ENCODE results near the gene ICA1. TPM values are rescaled to one million over a fixed set of nuclear protein-coding genes. Genes with fewer than 3 reads are reported as not detected.

ICA1 gene
- total and polyA plus RNA-seq, 2 of the 4 experiments (the other 2 are of a cell fraction), result not detected

GRCh38 chr7:8212638-8213037 is 49.3 kb downstream of the ICA1 start:
- no peak overlapping the region for H3K23ac ChIP-seq (ENCODE audit: low read depth, low read length)
- no peak overlapping the region for H4K91ac ChIP-seq (ENCODE audit: insufficient read depth, low read depth, low read length)
- no peak overlapping the region for H2AK5ac ChIP-seq (ENCODE audit: low read depth, low read length)
- no TSS peak for BruUV-seq (replicated peaks)
- no peaks in the 10 kb centered on the region for H3K9me1 ChIP-seq (ENCODE audit: insufficient read depth, low read length)
- no peaks in the 10 kb centered on the region for H3K9me3 ChIP-seq (ENCODE audit: control insufficient read depth, insufficient read depth, low read length)
- TF ChIP-seq CEBPB (IDR thresholded peaks at IDR 0.05; ENCODE audit: low read depth, low read length) (no peak), SMC3 (IDR thresholded peaks at IDR 0.05; ENCODE audit: low read depth, low read length) (no peak), NFE2L2 (IDR thresholded peaks at IDR 0.05; ENCODE audit: low read depth, low read length) (no peak), RFX5 (IDR thresholded peaks at IDR 0.05; ENCODE audit: low read depth, low read length) (no peak), FOS (IDR thresholded peaks at IDR 0.05; ENCODE audit: low read depth, low read length) (no peak), CHD1 (IDR thresholded peaks at IDR 0.05; ENCODE audit: low read depth, low read length) (no peak), POLR2A (IDR thresholded peaks at IDR 0.05; ENCODE audit: low read depth, low read length) (no peak), USF2 (IDR thresholded peaks at IDR 0.05; ENCODE audit: low read depth, low read length) (no peak), BHLHE40 (IDR thresholded peaks at IDR 0.05; ENCODE audit: low read depth, low read length) (no peak), MAZ (IDR thresholded peaks at IDR 0.05; ENCODE audit: borderline replicate concordance, low read depth, low read length) (no peak), RCOR1 (IDR thresholded peaks at IDR 0.05; ENCODE audit: insufficient replicate concordance, low read length) (no peak), ELK1 (IDR thresholded peaks at IDR 0.05; ENCODE audit: borderline replicate concordance, low read depth, low read length) (no peak), RAD21 (IDR thresholded peaks at IDR 0.05; ENCODE audit: low read length) (no peak), MXI1 (IDR thresholded peaks at IDR 0.05; ENCODE audit: borderline replicate concordance, low read depth, low read length) (no peak), MAFK (IDR thresholded peaks at IDR 0.05; ENCODE audit: low read depth, low read length) (no peak)
- TF ChIP-seq, protein P1, sequence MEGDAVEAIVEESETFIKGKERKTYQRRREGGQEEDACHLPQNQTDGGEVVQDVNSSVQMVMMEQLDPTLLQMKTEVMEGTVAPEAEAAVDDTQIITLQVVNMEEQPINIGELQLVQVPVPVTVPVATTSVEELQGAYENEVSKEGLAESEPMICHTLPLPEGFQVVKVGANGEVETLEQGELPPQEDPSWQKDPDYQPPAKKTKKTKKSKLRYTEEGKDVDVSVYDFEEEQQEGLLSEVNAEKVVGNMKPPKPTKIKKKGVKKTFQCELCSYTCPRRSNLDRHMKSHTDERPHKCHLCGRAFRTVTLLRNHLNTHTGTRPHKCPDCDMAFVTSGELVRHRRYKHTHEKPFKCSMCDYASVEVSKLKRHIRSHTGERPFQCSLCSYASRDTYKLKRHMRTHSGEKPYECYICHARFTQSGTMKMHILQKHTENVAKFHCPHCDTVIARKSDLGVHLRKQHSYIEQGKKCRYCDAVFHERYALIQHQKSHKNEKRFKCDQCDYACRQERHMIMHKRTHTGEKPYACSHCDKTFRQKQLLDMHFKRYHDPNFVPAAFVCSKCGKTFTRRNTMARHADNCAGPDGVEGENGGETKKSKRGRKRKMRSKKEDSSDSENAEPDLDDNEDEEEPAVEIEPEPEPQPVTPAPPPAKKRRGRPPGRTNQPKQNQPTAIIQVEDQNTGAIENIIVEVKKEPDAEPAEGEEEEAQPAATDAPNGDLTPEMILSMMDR (conservative IDR thresholded peaks at IDR 0.05; ENCODE audit: low read depth, low read length), result no peak
- no peaks in the 10 kb centered on the region for H4K20me1 ChIP-seq (ENCODE audit: insufficient read depth, low read length)
- H2BK15ac ChIP-seq (ENCODE audit: low read depth, low read length), result no peak overlapping the region
- no peak overlapping the region for H2AK9ac ChIP-seq (replicated peaks; ENCODE audit: low read depth, low read length, poor library complexity)
- intact Hi-C loops (cut with micrococcal nuclease) (no loop called here), dilution Hi-C loops (cut with HindIII; ENCODE audit: low sequenced_read_pairs, unreplicated experiment) (no loop called here), in situ Hi-C loops (cut with MboI; ENCODE audit: low sequenced_read_pairs) (loop anchor here (10.0 to 25.0 kb wide), 3 partner anchors 550 to 1100 kb away; no protein-coding TSS in a partner anchor)
- H4K5ac ChIP-seq (ENCODE audit: low read depth, low read length), result no peak overlapping the region
- no peak overlapping the region for H3K56ac ChIP-seq (ENCODE audit: extremely low read depth, insufficient read depth, low read length)
- H2BK120ac ChIP-seq (ENCODE audit: low read depth, low read length), result no peak overlapping the region
- H3K14ac ChIP-seq (replicated peaks; ENCODE audit: low read depth, low read length), result no peak overlapping the region
- ATAC-seq (ENCODE audit: low read depth) (no peak), DNase-seq (no peak)
- H4K8ac ChIP-seq (ENCODE audit: low read depth in 2 of 2, low read length in 2 of 2), result no peak overlapping the region
- H3K4me3 ChIP-seq (ENCODE audit: insufficient read depth, low read depth, low read length), result no peak overlapping the region
- H2BK20ac ChIP-seq (ENCODE audit: low read depth, low read length), result no peak overlapping the region
- ChIA-PET CTCF (no interaction called here), POLR2A (ENCODE audit: unreplicated experiment) (no interaction called here)
- no peak overlapping the region for H3K27ac ChIP-seq (ENCODE audit: insufficient read depth, low read length)
- no peak overlapping the region for H2AFZ ChIP-seq (replicated peaks; ENCODE audit: low read length, poor library complexity)
- no peak overlapping the region for H3K4me2 ChIP-seq (ENCODE audit: low read depth, low read length)
- H3K9ac ChIP-seq (ENCODE audit: low read depth, low read length), result no peak overlapping the region
- WGBS, 2 experiments (ENCODE audit: extremely low coverage in 2 of 2, insufficient read length in 1 of 2), result 82% methylated on average over 2 of the region's 5 CpGs; no CpG with 5 or more reads in 1 of the 2 experiments
- H3K36me3 ChIP-seq (ENCODE audit: control insufficient read depth, insufficient read depth, low read length), result no peaks in the 10 kb centered on the region
- H2BK5ac ChIP-seq (ENCODE audit: low read depth, low read length, poor library complexity, severe bottlenecking), result no peak overlapping the region
- H3K4ac ChIP-seq (ENCODE audit: low read depth, low read length), result no peak overlapping the region
- H3K79me1 ChIP-seq (ENCODE audit: low read depth in 1 of 2, low read length in 2 of 2), result no peaks in the 10 kb centered on the region
- no peak overlapping the region for H3K18ac ChIP-seq (ENCODE audit: low read depth, low read length)
- H3K4me1 ChIP-seq (ENCODE audit: control insufficient read depth, insufficient read depth, low read length), result no peaks in the 10 kb centered on the region
- peaks cover 3% of the 10 kb centered on the region; the same call in 1 of the 2 replicates for H3K27me3 ChIP-seq (ENCODE audit: control insufficient read depth, insufficient read depth, low read length)

Data from IMR-90 (cell line).